Measurements from ENCODE around the gene RAMACL.

- TF ChIP-seq FOS (IDR thresholded peaks at IDR 0.05; ENCODE audit: low read depth, low read length) (no peak), POLR2A (IDR thresholded peaks at IDR 0.05; ENCODE audit: low read depth, low read length) (no peak), CTCF (conservative IDR thresholded peaks at IDR 0.05; ENCODE audit: low read depth, low read length) (no peak)
Measured at GRCh38 chr6:166563805-166564204, 22.7 kb downstream of the RAMACL start.

Measured in IMR-90 (cell line).